GM12878 (cell line): ENCODE data around the gene KREMEN2. TPM values are rescaled to one million over a fixed set of nuclear protein-coding genes. Genes with fewer than 3 reads are reported as not detected.

Experiments used
- ATAC-seq: fragments of 200-7000 bp; cut with Tn5 transposase; 3 replicates; pipeline ENCODE4 v1.9.1; 2020; ENCODE audit warnings: mild to moderate bottlenecking, moderate library complexity
- BruUV-seq: library from RNA; stranded (reverse); fragments of 400-500 nt; replicated peaks from 2 replicates; lab custom pipeline; 2021; lab: Mats Ljungman, UMichigan
- CTCF ChIA-PET: fragments of 300-600 bp; sonication (Branson Sonifier 250); formaldehyde crosslinking; extraction: SDS; loops from one replicate; lab custom pipeline; 2021; ENCODE audit warnings: inconsistent platforms; lab: Yijun Ruan, JAX
- POLR2A ChIA-PET: fragments of 350-600 bp; formaldehyde crosslinking; extraction: SDS; loops from one replicate; lab custom pipeline; 2021; ENCODE audit warnings: inconsistent platforms; lab: Charles Lee
- RAD21 ChIA-PET: fragments of 300-600 bp; sonication (Branson Sonifier 250); formaldehyde crosslinking; loops from one replicate; lab custom pipeline; 2023; ENCODE audit warnings: antibody characterized with exemption; ENCODE audit not compliant: unreplicated experiment; lab: Charles Lee
- SMC1A ChIA-PET: fragments of 300-600 bp; sonication (Branson Sonifier 250); formaldehyde crosslinking; loops from one replicate; lab custom pipeline; 2023; ENCODE audit not compliant: unreplicated experiment, uncharacterized antibody; lab: Charles Lee
- DNase-seq: peaks from one replicate; pipeline ENCODE4 v3.0.0-alpha.2; 2011; ENCODE audit warnings: low read depth, low spot score
- FAIRE-seq: peaks from 3 replicates; lab custom pipeline; 2011; peaks lifted over from hg19 to GRCh38; lab: Jason Lieb, UNC
- H2AFZ ChIP-seq: 2 replicates; pipeline ENCODE4 v1.6.0; 2011; ENCODE audit warnings: low read depth, low read length, control low read depth; ENCODE audit not compliant: control insufficient read depth
- H3K27ac ChIP-seq: 2 replicates; pipeline ENCODE4 v1.5.1; 2011; ENCODE audit warnings: control low read depth; ENCODE audit not compliant: control insufficient read depth, insufficient read depth
- H3K27me3 ChIP-seq, 2 experiments: replicated peaks in 1 of 2; 2 replicates each; pipeline versions ENCODE4 v1.6.0 to v1.6.1; 2011; ENCODE audit warnings: low read length in 1 of 2; ENCODE audit not compliant: control insufficient read depth in 2 of 2, insufficient read depth in 2 of 2
- H3K36me3 ChIP-seq, 2 experiments: 2 replicates each; pipeline ENCODE4 v1.5.1; 2011; ENCODE audit warnings: low read length in 1 of 2; ENCODE audit not compliant: control insufficient read depth in 2 of 2, insufficient read depth in 2 of 2
- H3K4me1 ChIP-seq: 2 replicates; pipeline ENCODE4 v1.6.1; 2011; ENCODE audit warnings: mild to moderate bottlenecking, low read length, moderate library complexity, mixed read lengths; ENCODE audit not compliant: control insufficient read depth, insufficient read depth
- H3K4me2 ChIP-seq: 2 replicates; pipeline ENCODE4 v1.6.0; 2011; ENCODE audit warnings: control low read depth; ENCODE audit not compliant: control insufficient read depth, insufficient read depth
- H3K4me3 ChIP-seq: fragments of 200-600 bp; sonication (generic); 2 replicates; pipeline ENCODE4 v1.5.1; 2016
- H3K79me2 ChIP-seq: 2 replicates; pipeline ENCODE4 v1.6.0; 2011; ENCODE audit warnings: low read length; ENCODE audit not compliant: control insufficient read depth, insufficient read depth
- H3K9ac ChIP-seq: 2 replicates; pipeline ENCODE4 v1.8.0; 2011; ENCODE audit warnings: low read length, control low read depth, mixed read lengths; ENCODE audit not compliant: control insufficient read depth, insufficient read depth
- H3K9me3 ChIP-seq: replicated peaks from 3 replicates; pipeline ENCODE4 v1.5.1; 2011; ENCODE audit warnings: mild to moderate bottlenecking, low read length; ENCODE audit not compliant: control insufficient read depth, insufficient read depth
- H4K20me1 ChIP-seq: 2 replicates; pipeline ENCODE4 v1.6.0; 2011; ENCODE audit not compliant: control insufficient read depth, insufficient read depth
- ATF3 ChIP-seq: IDR thresholded peaks from 2 replicates; pipeline ENCODE4 v1.6.1; 2011; ENCODE audit warnings: low read depth, mild to moderate bottlenecking, low read length, moderate library complexity, borderline replicate concordance; ENCODE audit errors: extremely low read depth
- EED ChIP-seq: sonication (generic); IDR thresholded peaks from 2 replicates; pipeline ENCODE4 v1.6.1; 2016; ENCODE audit warnings: antibody characterized with exemption, low read depth
- EGR1 ChIP-seq, 2 experiments: IDR thresholded peaks; 1 replicate in 1 of 2; 2 replicates in 1 of 2; pipeline ENCODE4 v1.6.1; 2011 to 2012; ENCODE audit warnings: low read depth in 2 of 2, low read length in 2 of 2, borderline replicate concordance in 1 of 2, mild to moderate bottlenecking in 1 of 2, moderate library complexity in 1 of 2
- ESRRA ChIP-seq: IDR thresholded peaks from 2 replicates; pipeline ENCODE4 v1.6.1; 2012; ENCODE audit warnings: mild to moderate bottlenecking, low read length, improper control_type of control experiment
- IRF3 ChIP-seq: fragments of 450-650 bp; IDR thresholded peaks from 2 replicates; pipeline ENCODE4 v1.6.1; 2014; ENCODE audit warnings: mild to moderate bottlenecking
- IRF4 ChIP-seq: IDR thresholded peaks from 2 replicates; pipeline ENCODE4 v1.6.1; 2011; ENCODE audit warnings: low read depth, low read length
- IRF5 ChIP-seq: fragments of 450-650 bp; IDR thresholded peaks from 2 replicates; pipeline ENCODE4 v1.6.1; 2017; ENCODE audit warnings: borderline replicate concordance
- JUND ChIP-seq: IDR thresholded peaks from 2 replicates; pipeline ENCODE4 v1.6.1; 2012; ENCODE audit warnings: low read depth, mild to moderate bottlenecking, low read length, improper control_type of control experiment, moderate library complexity
- RFX5 ChIP-seq: IDR thresholded peaks from 2 replicates; pipeline ENCODE4 v1.6.1; 2011; ENCODE audit warnings: low read depth, low read length, improper control_type of control experiment
- STAT3 ChIP-seq: IDR thresholded peaks from 2 replicates; pipeline ENCODE4 v1.6.1; 2011; ENCODE audit warnings: low read depth, low read length, improper control_type of control experiment
- TBL1XR1 ChIP-seq: IDR thresholded peaks from 2 replicates; pipeline ENCODE4 v1.6.1; 2012; ENCODE audit warnings: low read depth, low read length, improper control_type of control experiment
- WGBS: methylation state at CpG from one replicate; pipeline ENCODE4 v1.1.6; 2016; ENCODE audit warnings: low lambda C conversion rate; ENCODE audit not compliant: insufficient replicate concordance, insufficient coverage; ENCODE audit errors: missing lambda C conversion rate; 5-methylcytosine and 5-hydroxymethylcytosine counted together
- in situ Hi-C: fragments of 300-500 bp; cut with MboI; formaldehyde crosslinking; loops from 9 replicates; pipeline ENCODE4 v1.14.3; 2018; ENCODE audit warnings: mixed read lengths
- intact Hi-C: fragments of 100-400 bp; cut with micrococcal nuclease; formaldehyde crosslinking; loops from one replicate; pipeline ENCODE4 v1.14.2; 2022; ENCODE audit not compliant: unreplicated experiment
- polyA plus RNA-seq, 11 experiments: library from polyadenylated mRNA; depleted of rRNA in 4 of 11; unstranded in 6 of 11; stranded (reverse) in 5 of 11; fragments of >200 nt; fragmentation: Nextera tagmentation in 4 of 11; fragmentation: Illumina TruSeq in 1 of 11; extraction: Ambion mirVana in 4 of 11; extraction: Trizol in 1 of 11; gene quantifications; 1 replicate in 1 of 11; 2 replicates in 10 of 11; pipeline versions ENCODE4 v1.2.1 to v1.2.3, GENCODE V29; 2011 to 2016; ENCODE audit warnings: inconsistent platforms in 2 of 11, missing spikeins in 2 of 11, low read depth in 1 of 11
- total RNA-seq, 4 experiments: library from RNA; depleted of rRNA in 3 of 4; stranded (reverse); fragments of >200 nt in 3 of 4; fragmentation: Illumina TruSeq in 1 of 4; extraction: Trizol in 1 of 4; gene quantifications; 2 replicates each; pipeline versions ENCODE4 v1.2.1 to v1.2.3, GENCODE V29; 2013 to 2021

The KREMEN2 gene
- total and polyA plus RNA-seq, 10 of the 15 experiments (the other 5 are each of a cell fraction or from before 2014, with no cell fraction given): 0.06 to 3.7 (median 0.83) TPM; not detected in 2

- peaks cover 5% of the 10 kb centered on the region; the same call in 1 of the 2 replicates for H3K4me1 ChIP-seq
- ChIA-PET RAD21 (no interaction called here), POLR2A (no interaction called here), SMC1A (no interaction called here), CTCF (no interaction called here)
- no peak for TF ChIP-seq IRF5
- TF ChIP-seq STAT3: no peak
- TF ChIP-seq EGR1 (IDR thresholded peaks at IDR 0.05; ENCODE audit: borderline replicate concordance in 1 of 2, low read depth in 2 of 2, low read length in 2 of 2): no peak
- no peak for TF ChIP-seq IRF3
- DNase-seq (no peak), ATAC-seq (no peak), FAIRE-seq (no peak)
- peaks cover 10 to 16% of the 10 kb centered on the region in 2 experiments; a peak in 3 of 4 replicates for H3K36me3 ChIP-seq
- H3K9ac ChIP-seq: no peak overlapping the region
- H4K20me1 ChIP-seq: no peaks in the 10 kb centered on the region
- no peaks in the 10 kb centered on the region for H3K79me2 ChIP-seq
- no peak overlapping the region for H3K27ac ChIP-seq
- no peak overlapping the region for H3K4me3 ChIP-seq
- in situ Hi-C loops (no loop called here), intact Hi-C loops (no loop called here)
- H2AFZ ChIP-seq: no peak overlapping the region
- H3K27me3 ChIP-seq: no peaks in the 10 kb centered on the region
- no peaks in the 10 kb centered on the region for H3K9me3 ChIP-seq
- no peak overlapping the region for H3K4me2 ChIP-seq
- BruUV-seq: no TSS peak
- WGBS: 92% methylated on average over 22 of the region's 24 CpGs
Measured at GRCh38 chr16:2937170-2937569, 26.9 kb upstream of the KREMEN2 start.

GRCh38 chr16:2938206-2938605 is 25.9 kb upstream of the KREMEN2 start:
- no peak for FAIRE-seq
- TF ChIP-seq JUND: no peak
- TF ChIP-seq EED: no peak
- TF ChIP-seq TBL1XR1: no peak
- no peak for TF ChIP-seq IRF4
- no peak for TF ChIP-seq ESRRA
- no peak for TF ChIP-seq ATF3
- no peak for TF ChIP-seq IRF3
- no peak for TF ChIP-seq RFX5
- BruUV-seq: no TSS peak
- intact Hi-C loops (no loop called here), in situ Hi-C loops (no loop called here)
- H3K4me1 ChIP-seq: peaks cover 5% of the 10 kb centered on the region; the same call in 1 of the 2 replicates
- ChIA-PET SMC1A (no interaction called here), CTCF (no interaction called here), POLR2A (no interaction called here), RAD21 (no interaction called here)
- WGBS: 98% methylated on average over 12 of the region's 12 CpGs
- H3K9ac ChIP-seq: no peak overlapping the region
- H3K9me3 ChIP-seq: no peaks in the 10 kb centered on the region
- H4K20me1 ChIP-seq: no peaks in the 10 kb centered on the region
- no peak overlapping the region for H3K27ac ChIP-seq
- H3K36me3 ChIP-seq: peaks cover 10 to 16% of the 10 kb centered on the region in 2 experiments; a peak in 3 of 4 replicates
- no peak overlapping the region for H3K4me3 ChIP-seq
- H3K27me3 ChIP-seq: no peaks in the 10 kb centered on the region
- no peak for ATAC-seq
- H3K4me2 ChIP-seq: no peak overlapping the region
- DNase-seq: no peak
- no peak overlapping the region for H2AFZ ChIP-seq
- H3K79me2 ChIP-seq: no peaks in the 10 kb centered on the region
